ENCODE measurements around the gene TTL.

Gene TTL

DNA sequence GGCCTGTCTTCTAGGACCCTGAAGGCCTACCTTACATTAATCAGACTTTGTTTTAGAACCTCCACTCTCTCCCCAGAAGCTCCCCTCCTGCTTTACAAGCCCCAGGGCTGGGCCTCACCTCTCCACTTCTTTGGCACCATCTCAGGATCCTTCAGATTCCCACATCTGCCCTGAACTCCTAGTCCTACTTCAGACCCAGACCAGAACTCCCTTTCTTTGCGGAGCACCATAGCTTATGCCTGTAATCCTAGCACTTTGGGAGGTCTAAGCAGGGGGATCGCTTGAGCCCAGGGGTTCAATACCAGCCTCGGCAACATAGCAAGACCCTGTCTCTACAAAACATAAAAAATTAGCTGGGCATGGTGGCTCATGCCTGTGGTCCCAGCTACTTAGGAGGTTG lies 103.4 kb downstream of the TTL start:
- DNase-seq (ENCODE audit: low read depth): no peak
- peak overlapping the region; percentile 82 for H3K4me3 ChIP-seq (ENCODE audit: low read depth, low read length)
- TF ChIP-seq, protein P1, sequence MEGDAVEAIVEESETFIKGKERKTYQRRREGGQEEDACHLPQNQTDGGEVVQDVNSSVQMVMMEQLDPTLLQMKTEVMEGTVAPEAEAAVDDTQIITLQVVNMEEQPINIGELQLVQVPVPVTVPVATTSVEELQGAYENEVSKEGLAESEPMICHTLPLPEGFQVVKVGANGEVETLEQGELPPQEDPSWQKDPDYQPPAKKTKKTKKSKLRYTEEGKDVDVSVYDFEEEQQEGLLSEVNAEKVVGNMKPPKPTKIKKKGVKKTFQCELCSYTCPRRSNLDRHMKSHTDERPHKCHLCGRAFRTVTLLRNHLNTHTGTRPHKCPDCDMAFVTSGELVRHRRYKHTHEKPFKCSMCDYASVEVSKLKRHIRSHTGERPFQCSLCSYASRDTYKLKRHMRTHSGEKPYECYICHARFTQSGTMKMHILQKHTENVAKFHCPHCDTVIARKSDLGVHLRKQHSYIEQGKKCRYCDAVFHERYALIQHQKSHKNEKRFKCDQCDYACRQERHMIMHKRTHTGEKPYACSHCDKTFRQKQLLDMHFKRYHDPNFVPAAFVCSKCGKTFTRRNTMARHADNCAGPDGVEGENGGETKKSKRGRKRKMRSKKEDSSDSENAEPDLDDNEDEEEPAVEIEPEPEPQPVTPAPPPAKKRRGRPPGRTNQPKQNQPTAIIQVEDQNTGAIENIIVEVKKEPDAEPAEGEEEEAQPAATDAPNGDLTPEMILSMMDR (IDR thresholded peaks at IDR 0.05; ENCODE audit: control insufficient read depth, extremely low read depth, insufficient read depth): no peak

DNA sequence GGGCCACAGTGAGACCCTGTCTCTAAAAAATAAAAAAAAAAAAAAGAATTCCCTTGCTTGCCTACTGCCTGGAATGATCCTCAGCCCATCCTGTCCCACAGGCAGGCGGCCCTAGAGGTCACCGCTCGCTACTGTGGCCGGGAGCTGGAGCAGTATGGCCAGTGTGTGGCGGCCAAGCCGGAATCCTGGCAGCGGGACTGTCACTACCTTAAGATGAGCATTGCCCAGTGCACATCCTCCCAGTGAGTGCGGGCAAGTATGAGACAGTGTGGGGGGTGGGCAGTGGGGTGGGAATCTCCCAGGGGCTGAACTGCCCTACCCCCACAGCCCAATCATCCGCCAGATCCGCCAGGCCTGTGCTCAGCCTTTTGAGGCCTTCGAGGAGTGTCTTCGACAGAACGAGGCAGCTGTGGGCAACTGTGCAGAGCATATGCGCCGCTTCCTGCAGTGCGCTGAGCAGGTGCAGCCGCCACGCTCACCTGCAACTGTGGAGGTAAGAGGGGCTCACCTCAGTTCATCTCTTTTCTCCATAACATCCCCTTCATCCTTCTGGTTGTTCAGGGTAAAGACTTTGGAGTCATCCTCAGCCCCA lies 104.0 kb downstream of the TTL start:
- DNase-seq (ENCODE audit: low read depth): no peak
- TF ChIP-seq, protein P1 (IDR thresholded peaks at IDR 0.05; ENCODE audit: control insufficient read depth, extremely low read depth, insufficient read depth): no peak
- no peak overlapping the region for H3K4me3 ChIP-seq (ENCODE audit: low read depth, low read length)

DNA sequence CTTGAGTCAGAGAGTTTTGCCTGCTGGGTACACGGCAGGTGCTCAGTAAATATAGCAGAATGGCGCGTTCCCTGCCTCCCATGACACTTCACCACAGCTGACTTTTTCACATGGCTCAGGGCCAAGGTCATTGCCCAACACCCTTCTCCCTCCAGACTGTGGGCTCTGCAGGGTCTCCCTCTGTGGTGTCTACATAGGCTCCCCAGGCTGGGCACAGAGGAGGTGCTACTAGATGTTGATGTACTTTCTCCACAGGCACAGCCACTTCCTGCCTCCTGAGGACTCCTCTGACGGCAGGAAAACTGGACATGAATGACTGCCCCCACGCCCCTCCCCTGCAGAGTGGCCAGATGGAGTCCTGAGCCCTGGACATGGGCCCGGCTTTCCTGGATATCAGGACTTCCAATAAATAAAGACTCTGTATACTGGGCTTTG lies 106.7 kb downstream of the TTL start:
- peak; percentile 76 for DNase-seq (ENCODE audit: low read depth)

More for the DNA sequence above, 106.7 kb downstream of the TTL start:
- TF ChIP-seq, protein P1 (IDR thresholded peaks at IDR 0.05; ENCODE audit: control insufficient read depth, extremely low read depth, insufficient read depth): no peak
- H3K4me3 ChIP-seq (ENCODE audit: low read depth, low read length): no peak overlapping the region

All from LNCaP clone FGC (cell line).